Activated CD8-positive, alpha-beta T cell treated with anti-CD3 and anti-CD28 coated beads for 36 hours (primary cell): ENCODE measurements around the gene OCEL1. TPM values are rescaled to one million over a fixed set of nuclear protein-coding genes. Genes with fewer than 3 reads are reported as not detected.
A peak's percentile ranks its signal among the peaks of the same experiment; 100 is the strongest.

Experiments
- ATAC-seq: fragments of 200-7000 bp; cut with Tn5 transposase; one replicate; pipeline ENCODE4 v1.10.0; 2021; ENCODE audit warnings: mild to moderate bottlenecking, moderate library complexity
- CTCF ChIA-PET: fragments of 350-600 bp; sonication (Branson Sonifier 250); formaldehyde crosslinking; loops from one replicate; lab custom pipeline; 2021; ENCODE audit warnings: antibody characterized with exemption; lab: Charles Lee
- POLR2A ChIA-PET: fragments of 350-600 bp; sonication (Branson Sonifier 250); formaldehyde crosslinking; loops from one replicate; lab custom pipeline; 2021; ENCODE audit warnings: antibody characterized with exemption; lab: Charles Lee
- DNase-seq: peaks from one replicate; pipeline ENCODE4 v3.0.0-alpha.2; 2020
- H3K27ac Mint-ChIP-seq: one replicate; pipeline ENCODE4 v1.8.0; 2021; ENCODE audit warnings: mild to moderate bottlenecking, mixed read lengths
- H3K27me3 Mint-ChIP-seq: one replicate; pipeline ENCODE4 v1.8.0; 2021; ENCODE audit warnings: mixed read lengths
- H3K36me3 Mint-ChIP-seq: one replicate; pipeline ENCODE4 v1.8.0; 2021; ENCODE audit warnings: low read depth, mixed read lengths
- H3K4me1 Mint-ChIP-seq: one replicate; pipeline ENCODE4 v1.8.0; 2021; ENCODE audit warnings: low read depth, mixed read lengths
- H3K4me3 Mint-ChIP-seq: one replicate; pipeline ENCODE4 v1.8.0; 2021; ENCODE audit warnings: mild to moderate bottlenecking, moderate library complexity, mixed read lengths
- H3K9me3 Mint-ChIP-seq: one replicate; pipeline ENCODE4 v1.8.0; 2021; ENCODE audit warnings: mixed read lengths
- intact Hi-C: fragments of 100-400 bp; cut with micrococcal nuclease; formaldehyde crosslinking; loops from one replicate; pipeline ENCODE4 v1.10.0; 2022
- total RNA-seq, 2 experiments: library from RNA; stranded (reverse); gene quantifications; one replicate each; pipeline ENCODE4 v1.2.3, GENCODE V29; 2021
- TF ChIP-seq, protein P1 (sequence below): fragments of 200-600 bp; IDR thresholded peaks from one replicate; pipeline ENCODE4 v1.8.0; 2022; ENCODE audit warnings: antibody characterized with exemption, mild to moderate bottlenecking

The OCEL1 gene
- total RNA-seq, 2 experiments from 2014 or later = 20.1 TPM

DNA sequence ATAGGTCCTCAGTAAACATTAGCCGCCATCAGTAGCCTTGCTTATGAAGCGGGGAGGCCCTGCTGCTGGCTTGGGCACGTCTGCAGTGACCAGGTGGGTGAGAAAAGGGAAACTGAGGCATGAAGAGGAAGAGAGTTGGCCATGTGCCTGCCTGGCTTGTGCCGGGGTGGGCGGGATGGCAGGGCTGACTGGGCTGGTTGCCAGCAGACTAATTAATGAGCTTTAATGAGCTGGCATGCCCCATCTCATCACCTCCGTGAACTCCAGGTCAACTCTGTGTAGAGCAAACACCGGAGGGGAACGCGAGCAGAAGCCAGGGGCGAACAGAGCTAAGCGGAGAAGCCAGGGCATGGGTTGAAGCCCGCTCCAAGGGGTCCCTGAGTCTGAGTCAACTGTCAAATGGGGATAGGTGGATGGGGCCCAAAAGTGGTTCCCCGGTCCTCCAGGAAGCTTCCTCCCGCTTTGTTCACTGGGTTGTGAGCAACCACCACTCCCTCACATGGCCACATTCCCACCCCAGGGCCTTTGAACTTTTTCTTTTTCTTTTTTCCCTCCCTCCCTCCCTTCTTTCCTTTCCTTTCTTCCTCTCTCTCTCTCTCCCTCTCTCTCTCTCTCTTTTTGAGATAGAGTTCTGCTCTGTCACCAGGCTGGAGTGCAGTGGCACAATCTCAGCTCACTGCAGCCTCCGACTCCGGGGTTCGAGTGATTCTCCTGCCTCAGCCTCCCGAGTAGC is 11.0 kb downstream of the OCEL1 start:
- intact Hi-C loops = no loop called here
- Mint-ChIP-seq H3K27me3 (no peaks in the 10 kb centered on the region), H3K27ac (no peak overlapping the region), H3K4me3 (peak overlapping the region; percentile 81), H3K4me1 (peaks cover 5% of the 10 kb centered on the region), H3K36me3 (peaks cover 5% of the 10 kb centered on the region), H3K9me3 (no peaks in the 10 kb centered on the region)
- POLR2A ChIA-PET = interaction anchor here (1.2 to 3.1 kb wide), 3 partner anchors 10 to 46 kb away, joined by 4 to 17 read pairs (median 11); partner anchors contain the start of genes OCEL1 and USE1
- CTCF ChIA-PET = interaction anchor here (0.7 to 2.7 kb wide), 2 partner anchors 11 to 23 kb away, joined by 3 to 12 read pairs; partner anchors contain the start of gene OCEL1
- ATAC-seq = no peak
- TF ChIP-seq, protein P1, sequence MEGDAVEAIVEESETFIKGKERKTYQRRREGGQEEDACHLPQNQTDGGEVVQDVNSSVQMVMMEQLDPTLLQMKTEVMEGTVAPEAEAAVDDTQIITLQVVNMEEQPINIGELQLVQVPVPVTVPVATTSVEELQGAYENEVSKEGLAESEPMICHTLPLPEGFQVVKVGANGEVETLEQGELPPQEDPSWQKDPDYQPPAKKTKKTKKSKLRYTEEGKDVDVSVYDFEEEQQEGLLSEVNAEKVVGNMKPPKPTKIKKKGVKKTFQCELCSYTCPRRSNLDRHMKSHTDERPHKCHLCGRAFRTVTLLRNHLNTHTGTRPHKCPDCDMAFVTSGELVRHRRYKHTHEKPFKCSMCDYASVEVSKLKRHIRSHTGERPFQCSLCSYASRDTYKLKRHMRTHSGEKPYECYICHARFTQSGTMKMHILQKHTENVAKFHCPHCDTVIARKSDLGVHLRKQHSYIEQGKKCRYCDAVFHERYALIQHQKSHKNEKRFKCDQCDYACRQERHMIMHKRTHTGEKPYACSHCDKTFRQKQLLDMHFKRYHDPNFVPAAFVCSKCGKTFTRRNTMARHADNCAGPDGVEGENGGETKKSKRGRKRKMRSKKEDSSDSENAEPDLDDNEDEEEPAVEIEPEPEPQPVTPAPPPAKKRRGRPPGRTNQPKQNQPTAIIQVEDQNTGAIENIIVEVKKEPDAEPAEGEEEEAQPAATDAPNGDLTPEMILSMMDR = no peak
- DNase-seq = no peak

DNA sequence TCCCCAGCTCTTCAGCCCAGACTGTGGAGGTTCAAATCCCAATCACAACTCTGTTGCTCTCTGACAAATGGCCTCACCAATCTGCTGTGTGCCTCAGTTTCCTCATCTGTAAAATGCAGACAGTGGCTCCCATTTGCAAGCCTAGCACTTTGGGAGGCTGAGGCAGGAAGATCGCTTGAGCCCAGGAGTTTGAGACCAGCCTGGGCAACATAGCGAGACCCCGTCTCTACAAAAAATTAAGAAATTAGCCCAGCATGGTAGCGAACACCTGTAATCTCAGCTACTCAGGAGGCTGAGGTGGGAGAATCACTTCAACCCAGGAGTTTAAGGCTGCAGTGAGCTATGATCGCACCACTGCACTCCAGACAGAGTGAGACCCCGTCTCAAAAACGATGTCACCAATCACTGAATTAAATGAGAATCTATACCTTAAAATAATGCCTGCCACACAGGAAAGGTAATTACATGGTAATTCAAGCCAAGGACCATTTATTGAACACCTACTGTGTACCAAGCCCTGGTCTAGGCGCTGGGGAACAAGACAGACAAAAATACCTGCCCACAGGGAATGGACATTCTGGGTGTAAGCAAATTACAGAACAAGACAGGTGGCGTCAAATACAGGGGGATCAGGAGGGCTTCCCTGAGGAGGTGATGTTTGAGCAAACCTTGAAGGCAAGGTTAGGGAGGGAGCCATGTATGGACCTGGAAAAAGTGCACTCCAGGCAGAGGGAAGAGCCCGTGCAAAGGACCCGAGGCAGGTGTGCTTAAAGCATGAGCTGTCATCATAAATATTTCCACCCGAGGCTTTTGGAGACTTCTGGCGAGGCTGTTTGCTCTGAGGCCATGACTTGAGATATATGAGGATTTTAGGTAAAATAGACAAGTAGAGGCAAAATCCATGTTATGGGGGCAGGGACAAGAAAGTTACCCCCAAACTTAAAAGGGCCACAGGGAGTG is 12.0 kb downstream of the OCEL1 start:
- H3K9me3 Mint-ChIP-seq = no peaks in the 10 kb centered on the region
- no peaks in the 10 kb centered on the region for H3K27me3 Mint-ChIP-seq
- POLR2A ChIA-PET = interaction anchor here (2.1 to 2.2 kb wide), 2 partner anchors 12 to 23 kb away, joined by 5 to 11 read pairs; partner anchors contain the start of genes OCEL1 and USE1
- peaks cover 3% of the 10 kb centered on the region for H3K36me3 Mint-ChIP-seq
- CTCF ChIA-PET = interaction anchor here (1.2 kb wide), 2 partner anchors 9 to 29 kb away, joined by 3 read pairs; no protein-coding TSS in a partner anchor
- intact Hi-C loops = no loop called here
- peak overlapping the region; percentile 21 for H3K4me3 Mint-ChIP-seq
- peaks cover 5% of the 10 kb centered on the region for H3K4me1 Mint-ChIP-seq
- TF ChIP-seq, protein P1 = no peak
- ATAC-seq = no peak
- H3K27ac Mint-ChIP-seq = no peak overlapping the region
- DNase-seq = no peak

DNA sequence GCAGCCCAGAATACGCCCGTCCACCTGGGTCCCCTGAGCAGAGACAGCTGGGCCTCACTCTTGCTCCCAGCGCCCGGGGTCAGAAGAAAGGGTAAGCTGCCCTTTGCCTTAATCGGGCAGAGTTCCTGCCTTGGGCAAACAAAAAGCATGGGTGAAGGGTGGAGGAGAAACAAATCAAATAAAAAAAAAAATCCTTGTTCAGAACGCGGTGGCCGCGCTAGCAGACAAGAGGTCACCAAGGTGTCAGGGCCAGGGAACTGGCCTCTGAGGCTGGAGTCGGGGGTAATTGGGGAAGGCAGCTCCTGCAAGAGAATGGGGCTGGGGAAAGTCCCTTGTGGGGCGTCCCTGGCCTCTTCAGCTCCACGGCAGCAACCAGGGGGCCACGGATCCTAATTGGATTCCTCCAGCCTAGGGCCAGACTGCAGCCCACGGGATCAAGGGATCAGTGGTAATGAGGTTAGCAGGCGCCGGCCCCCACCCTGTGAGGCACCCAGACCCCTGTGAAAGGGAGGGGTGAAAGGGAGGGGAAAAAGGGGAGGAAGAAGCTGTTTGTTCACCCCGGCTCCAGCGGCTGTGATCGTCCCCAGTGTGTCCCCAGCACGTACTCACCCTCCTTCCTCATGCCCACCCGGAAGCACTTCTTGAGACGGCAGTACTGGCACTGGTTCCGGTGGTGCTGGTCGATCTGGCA is 14.2 kb downstream of the OCEL1 start:
- TF ChIP-seq, protein P1 = no peak
- no peaks in the 10 kb centered on the region for H3K36me3 Mint-ChIP-seq
- H3K27me3 Mint-ChIP-seq = no peaks in the 10 kb centered on the region
- H3K9me3 Mint-ChIP-seq = no peaks in the 10 kb centered on the region
- DNase-seq (no peak), ATAC-seq (no peak)
- H3K4me1 Mint-ChIP-seq = no peaks in the 10 kb centered on the region
- ChIA-PET POLR2A (interaction anchor here (1.0 kb wide), 1 partner anchor 20 kb away, joined by 3 read pairs; no protein-coding TSS in a partner anchor), CTCF (interaction anchor here (0.7 to 1.0 kb wide), 2 partner anchors 9 to 20 kb away, joined by 3 read pairs; no protein-coding TSS in a partner anchor)
- no peak overlapping the region for H3K27ac Mint-ChIP-seq
- no peak overlapping the region for H3K4me3 Mint-ChIP-seq
- intact Hi-C loops = no loop called here

DNA sequence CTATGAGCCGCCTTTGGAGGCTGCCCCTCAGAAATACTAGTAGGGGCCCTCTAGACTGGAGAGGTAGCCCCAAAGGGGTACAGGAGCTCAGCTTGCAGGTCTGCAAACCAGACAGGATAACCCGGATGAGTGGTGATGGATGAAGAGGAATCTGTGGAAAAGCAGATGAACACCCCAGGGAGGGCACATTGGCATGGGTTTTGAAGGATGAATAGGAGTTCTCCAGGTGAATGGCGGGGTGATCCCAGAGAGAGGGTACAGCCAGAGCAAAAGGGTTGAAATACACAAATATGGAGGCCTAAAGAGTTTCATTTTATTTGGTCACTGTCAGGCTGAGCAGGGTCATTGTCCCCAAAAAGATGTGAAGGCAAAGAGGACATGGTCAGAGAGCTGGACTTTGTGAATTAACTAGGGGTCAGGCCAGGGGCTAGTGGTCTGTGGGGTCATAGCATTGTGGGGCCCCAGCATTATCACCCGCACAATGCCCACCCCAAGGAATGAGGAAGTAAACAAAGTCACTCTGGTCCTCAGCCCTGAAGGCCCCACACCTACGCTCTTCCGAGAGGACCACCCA is 14.9 kb downstream of the OCEL1 start:
- DNase-seq = no peak
- Mint-ChIP-seq H3K4me1 (no peaks in the 10 kb centered on the region), H3K27ac (no peak overlapping the region), H3K36me3 (no peaks in the 10 kb centered on the region), H3K4me3 (no peak overlapping the region), H3K9me3 (no peaks in the 10 kb centered on the region), H3K27me3 (no peaks in the 10 kb centered on the region)
- CTCF ChIA-PET = interaction anchor here (1.0 kb wide), 1 partner anchor 9 kb away, joined by 3 read pairs; no protein-coding TSS in a partner anchor
- POLR2A ChIA-PET = interaction anchor here (1.0 kb wide), 1 partner anchor 21 kb away, joined by 3 read pairs; no protein-coding TSS in a partner anchor
- TF ChIP-seq, protein P1 = no peak
- no peak for ATAC-seq
- intact Hi-C loops = no loop called here
